Left ventricle myocardium superior (tissue), 1 donor: ENCODE results near the gene KIF24. TPM values are rescaled to one million over a fixed set of nuclear protein-coding genes. Genes with fewer than 3 reads are reported as not detected.

Experiments
- ATAC-seq: fragments of 200-7000 bp; cut with Tn5 transposase; one replicate; pipeline ENCODE4 v1.9.1; 2020; ENCODE audit warnings: mild to moderate bottlenecking, moderate library complexity
- DNase-seq: peaks from one replicate; pipeline ENCODE4 v3.0.0-alpha.2; 2020
- intact Hi-C: fragments of 100-400 bp; cut with micrococcal nuclease; formaldehyde crosslinking; loops from one replicate; pipeline ENCODE4 v1.11.0; 2022
- long read RNA-seq: library from polyadenylated mRNA; unstranded; transcript quantifications from one replicate; pipeline ENCODE4 v2.0.0, GENCODE V29; 2021
- total RNA-seq: library from RNA; stranded (reverse); fragmentation: NEBNext Ultra II Directional; extraction: Animal tissue kit (Norgen Biotek cat#: 25700); gene quantifications from one replicate; pipeline ENCODE4 v1.2.1, GENCODE V29; 2021
- donor health status: DM: no; HTN: yes; CAD: no; lungs with severe emphysema.

The KIF24 gene, protein sequence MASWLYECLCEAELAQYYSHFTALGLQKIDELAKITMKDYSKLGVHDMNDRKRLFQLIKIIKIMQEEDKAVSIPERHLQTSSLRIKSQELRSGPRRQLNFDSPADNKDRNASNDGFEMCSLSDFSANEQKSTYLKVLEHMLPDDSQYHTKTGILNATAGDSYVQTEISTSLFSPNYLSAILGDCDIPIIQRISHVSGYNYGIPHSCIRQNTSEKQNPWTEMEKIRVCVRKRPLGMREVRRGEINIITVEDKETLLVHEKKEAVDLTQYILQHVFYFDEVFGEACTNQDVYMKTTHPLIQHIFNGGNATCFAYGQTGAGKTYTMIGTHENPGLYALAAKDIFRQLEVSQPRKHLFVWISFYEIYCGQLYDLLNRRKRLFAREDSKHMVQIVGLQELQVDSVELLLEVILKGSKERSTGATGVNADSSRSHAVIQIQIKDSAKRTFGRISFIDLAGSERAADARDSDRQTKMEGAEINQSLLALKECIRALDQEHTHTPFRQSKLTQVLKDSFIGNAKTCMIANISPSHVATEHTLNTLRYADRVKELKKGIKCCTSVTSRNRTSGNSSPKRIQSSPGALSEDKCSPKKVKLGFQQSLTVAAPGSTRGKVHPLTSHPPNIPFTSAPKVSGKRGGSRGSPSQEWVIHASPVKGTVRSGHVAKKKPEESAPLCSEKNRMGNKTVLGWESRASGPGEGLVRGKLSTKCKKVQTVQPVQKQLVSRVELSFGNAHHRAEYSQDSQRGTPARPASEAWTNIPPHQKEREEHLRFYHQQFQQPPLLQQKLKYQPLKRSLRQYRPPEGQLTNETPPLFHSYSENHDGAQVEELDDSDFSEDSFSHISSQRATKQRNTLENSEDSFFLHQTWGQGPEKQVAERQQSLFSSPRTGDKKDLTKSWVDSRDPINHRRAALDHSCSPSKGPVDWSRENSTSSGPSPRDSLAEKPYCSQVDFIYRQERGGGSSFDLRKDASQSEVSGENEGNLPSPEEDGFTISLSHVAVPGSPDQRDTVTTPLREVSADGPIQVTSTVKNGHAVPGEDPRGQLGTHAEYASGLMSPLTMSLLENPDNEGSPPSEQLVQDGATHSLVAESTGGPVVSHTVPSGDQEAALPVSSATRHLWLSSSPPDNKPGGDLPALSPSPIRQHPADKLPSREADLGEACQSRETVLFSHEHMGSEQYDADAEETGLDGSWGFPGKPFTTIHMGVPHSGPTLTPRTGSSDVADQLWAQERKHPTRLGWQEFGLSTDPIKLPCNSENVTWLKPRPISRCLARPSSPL (N-terminal part only)
- 0.45 TPM for total RNA-seq
- long read RNA-seq, partial matches to known transcripts, result 1 of 2 reads
- long read RNA-seq, other reads (novel, unspliced or antisense), result 1 of 2 reads

DNA sequence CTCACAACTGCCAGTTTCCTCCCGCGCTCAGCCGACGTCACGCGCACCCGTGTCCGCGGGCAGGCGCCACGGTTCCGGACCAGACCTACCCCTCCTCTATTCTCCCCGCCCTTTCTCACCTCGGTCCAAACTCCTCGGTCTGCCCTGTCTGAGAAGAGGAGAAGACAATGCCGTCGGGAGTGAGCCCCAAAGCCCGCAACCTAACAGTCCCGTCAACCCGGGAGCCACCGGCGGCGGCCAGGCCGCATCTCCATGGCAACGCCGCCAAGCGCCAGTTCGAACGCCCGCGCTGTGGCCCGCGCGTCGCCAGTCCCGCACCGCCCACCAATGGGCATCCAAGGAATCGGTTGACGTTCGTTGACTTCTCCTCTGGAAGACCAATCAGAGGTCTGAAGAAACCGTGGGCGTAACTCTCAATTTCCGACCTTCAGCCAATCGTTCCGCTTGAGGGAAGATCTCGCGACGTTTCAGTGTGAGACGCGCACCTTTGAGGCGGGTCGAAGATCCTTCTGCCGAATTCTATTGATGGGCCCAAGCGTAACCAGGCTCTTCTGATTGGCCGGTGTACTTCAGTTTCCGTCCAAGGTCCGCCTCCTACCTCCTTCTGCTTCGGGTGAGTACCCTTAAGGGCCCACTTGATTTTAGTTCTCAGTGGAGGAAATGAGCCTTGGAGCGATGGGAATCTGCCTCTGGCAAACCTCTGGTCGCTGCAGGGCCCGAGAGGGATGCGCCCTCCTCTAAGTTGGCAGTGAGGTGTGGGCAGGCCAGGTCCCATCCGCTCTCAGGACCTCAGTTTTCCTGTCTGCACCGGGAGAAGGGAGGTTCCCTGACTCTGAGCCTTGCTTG is at the start of gene KIF24, which contains the start of gene NUDT2:
TSS of gene KIF24 (minus strand) at position 282 of the 846 bp plus-strand sequence. CDS start 17,922 bp downstream, outside the sequence.
TSS of gene NUDT2 (plus strand) at position 583 of the 846 bp plus-strand sequence. CDS start 9,471 bp downstream, outside the sequence.
- ATAC-seq, result peak; percentile 97
- intact Hi-C loops, result no loop called here
- peak; percentile 94 for DNase-seq

DNA sequence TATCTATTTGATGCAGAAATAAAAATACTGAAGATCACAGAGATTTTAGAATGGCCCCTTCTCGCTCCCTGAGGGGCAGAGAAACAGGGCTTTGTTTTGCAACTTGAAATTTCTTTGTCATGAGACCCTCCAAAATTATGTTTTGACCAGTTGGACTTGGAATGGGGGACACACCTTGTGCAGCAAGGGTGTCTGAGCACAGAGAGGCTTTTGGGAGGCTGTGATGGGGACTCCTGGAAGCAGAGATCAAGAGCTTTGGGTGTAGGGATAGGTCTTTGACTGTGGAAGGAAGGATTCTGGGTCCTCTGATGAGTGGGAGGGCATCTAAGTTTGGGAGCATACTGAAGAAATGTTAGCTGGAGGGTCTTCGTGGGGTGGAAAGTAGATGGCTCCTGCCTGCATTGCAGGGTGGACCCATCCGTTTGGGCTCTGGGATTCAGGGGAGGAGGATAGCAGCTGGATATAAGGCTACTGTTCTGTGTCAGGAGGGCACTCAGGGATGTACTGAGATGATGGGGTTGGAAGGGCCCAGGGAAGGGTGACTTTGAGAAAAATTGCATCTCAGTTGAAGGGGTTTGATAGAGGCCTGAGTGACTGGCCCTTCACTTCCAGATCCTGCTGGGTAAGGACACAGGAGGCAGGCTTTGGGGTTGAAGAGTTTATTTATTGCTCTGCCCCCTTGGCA is 49.5 kb upstream of the KIF24 start:
- no peak for DNase-seq
- intact Hi-C loops, result loop anchor here (5.0 kb wide), 1 partner anchor 46 kb away; no protein-coding TSS in a partner anchor
- no peak for ATAC-seq

DNA sequence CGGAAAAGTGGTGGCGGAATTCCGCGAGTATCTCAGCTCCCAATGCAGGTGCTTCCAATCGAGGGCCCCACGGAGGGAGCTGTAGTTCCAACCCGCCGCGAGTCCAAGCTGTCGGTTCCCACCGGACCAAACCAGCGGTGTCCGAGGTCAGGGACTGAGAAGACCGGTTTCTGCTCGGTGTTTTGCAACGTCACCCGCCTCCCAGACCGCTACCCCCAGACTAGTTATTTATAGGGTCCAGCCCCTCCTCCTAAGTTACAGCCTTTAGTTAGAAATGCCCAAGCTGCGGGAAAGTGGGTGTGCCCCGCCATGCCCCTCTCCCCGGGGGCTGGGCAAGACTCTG is 48.3 kb upstream of the KIF24 start:
- DNase-seq (peak; percentile 45), ATAC-seq (no peak)
- intact Hi-C loops, result loop anchor here (5.0 kb wide), 1 partner anchor 45 kb away; no protein-coding TSS in a partner anchor

DNA sequence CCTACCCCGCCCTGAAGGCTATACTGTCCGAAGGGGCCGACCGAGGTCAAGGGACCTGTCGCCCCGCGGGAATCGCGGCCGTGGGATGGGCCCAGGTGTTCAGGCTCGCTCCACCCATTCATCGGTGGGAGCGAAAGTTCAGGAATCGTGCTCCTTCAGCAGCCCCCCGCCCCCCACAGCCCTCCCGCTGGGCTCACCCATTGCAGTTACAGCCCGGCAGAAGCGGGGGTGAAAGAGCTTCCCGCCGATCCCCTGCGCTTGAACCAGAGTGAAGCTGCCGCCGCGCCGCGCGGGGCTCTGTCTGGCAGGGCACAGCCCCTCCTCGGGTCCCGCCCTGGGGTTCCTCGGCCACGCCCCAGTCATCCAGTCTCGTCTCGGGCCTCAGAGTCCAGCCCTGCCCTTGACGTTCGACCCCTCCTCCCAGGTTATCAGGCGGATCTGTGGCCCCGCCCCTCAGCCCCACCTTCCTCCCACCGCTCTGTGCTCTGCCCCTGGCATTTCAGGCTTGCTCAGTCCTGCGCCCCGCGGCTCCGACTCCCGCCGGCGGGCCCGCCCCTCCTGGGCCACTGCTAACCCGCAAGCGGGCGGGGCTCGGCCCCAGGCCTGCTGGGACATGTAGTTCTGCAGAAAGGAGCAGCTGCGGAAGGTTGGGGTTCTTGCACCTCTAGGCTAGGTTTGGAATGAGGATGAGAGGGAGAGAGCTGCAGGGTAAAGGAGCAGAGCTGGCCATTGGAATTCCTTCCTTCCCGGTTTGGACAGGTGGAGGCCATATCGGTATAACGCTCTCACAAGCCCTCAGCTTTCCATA is 47.7 kb upstream of the KIF24 start, which contains the start of gene MYORG:
TSS of gene MYORG (minus strand) at position 303 of the 808 bp plus-strand sequence. CDS start 3,955 bp downstream, outside the sequence.
- intact Hi-C loops, result loop anchor here (5.0 kb wide), 1 partner anchor 44 kb away; no protein-coding TSS in a partner anchor
- DNase-seq, result peak; percentile 96
- peak; percentile 80 for ATAC-seq

DNA sequence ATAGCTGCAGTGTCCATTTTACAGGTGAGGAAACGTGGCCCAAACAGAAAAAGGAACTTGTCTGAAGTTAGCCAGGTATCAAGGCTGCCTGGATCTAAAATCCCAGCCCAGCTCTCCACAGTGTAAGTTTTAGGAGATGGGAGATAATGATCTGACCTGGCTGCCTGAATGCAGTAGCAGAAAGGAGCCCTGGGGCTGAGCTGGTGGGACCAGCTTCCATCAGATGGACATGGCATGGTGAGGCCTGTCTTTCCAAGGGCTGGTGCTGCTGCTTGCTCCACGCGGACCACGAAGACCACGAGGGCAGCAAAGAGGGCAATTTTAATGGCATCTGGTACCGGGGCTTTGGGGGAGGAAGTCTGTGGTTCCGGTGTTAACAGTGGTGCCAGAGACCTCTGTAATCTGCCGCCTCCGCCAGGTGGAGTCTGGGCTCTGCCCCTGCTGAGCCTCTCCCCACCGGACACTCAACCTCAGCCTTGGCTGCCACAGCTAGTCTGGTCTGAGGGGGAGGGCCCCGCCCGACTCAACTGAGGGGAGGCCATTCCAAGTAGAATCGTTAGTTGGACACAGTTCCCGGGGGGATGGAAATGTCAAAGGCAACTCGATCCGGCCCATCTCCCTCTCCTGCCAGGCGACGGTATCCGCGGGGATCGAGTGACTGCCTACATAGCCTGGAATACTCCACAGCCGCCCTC is 47.0 kb upstream of the KIF24 start:
- ATAC-seq (peak; percentile 34), DNase-seq (peak; percentile 74)
- intact Hi-C loops, result loop anchor here (5.0 kb wide), 1 partner anchor 44 kb away; no protein-coding TSS in a partner anchor

DNA sequence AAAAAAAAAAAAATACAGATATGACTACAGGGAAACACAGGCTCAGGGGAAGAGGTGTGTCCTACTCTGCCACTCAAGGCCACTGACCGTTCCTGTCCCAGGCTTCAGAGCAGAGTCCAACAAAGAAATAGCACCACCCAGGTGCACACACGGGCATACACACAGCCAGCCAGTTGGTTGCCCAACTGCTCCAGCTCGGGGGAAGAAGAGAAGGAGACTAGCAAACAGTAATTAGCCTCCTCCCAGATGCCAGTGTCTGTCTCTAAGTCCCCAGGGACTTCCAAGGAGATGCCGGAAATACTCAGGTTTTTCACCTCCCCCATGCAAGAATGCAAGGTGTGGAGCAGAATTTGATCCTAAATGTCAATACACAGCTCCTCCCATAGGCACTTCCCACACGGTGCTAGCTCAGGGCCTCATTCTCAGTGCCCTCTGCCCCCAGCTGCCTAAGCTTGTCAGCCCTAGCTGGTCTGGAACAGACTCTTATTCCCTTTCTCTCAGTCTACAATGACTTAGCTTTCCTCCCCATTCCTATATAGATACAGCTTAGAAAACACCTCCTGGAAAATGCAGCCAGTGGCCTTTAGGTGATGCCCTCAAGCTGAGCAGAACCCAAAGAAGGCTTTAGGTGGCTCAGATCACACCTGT is 46.0 kb upstream of the KIF24 start:
- intact Hi-C loops, result loop anchor here (5.0 kb wide), 1 partner anchor 43 kb away; no protein-coding TSS in a partner anchor
- ATAC-seq, result no peak
- DNase-seq, result no peak

DNA sequence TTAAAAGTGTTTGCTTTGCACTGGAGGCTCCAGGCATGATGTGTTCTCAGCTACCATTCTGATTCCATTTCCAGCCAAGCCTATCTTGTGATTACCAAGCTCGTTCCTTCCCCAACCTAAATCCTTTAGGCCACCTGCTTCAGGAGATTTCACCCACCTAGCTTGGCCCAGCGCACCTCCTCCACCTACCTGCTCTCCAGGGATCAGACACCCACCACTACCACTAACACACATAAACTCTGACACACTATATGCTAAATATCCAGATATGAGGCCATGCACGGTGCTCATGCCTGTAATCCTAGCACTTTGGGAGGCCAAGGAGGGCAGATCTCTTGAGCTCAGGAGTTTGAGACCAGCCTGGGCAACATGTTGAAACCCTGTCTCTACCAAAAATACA is 45.3 kb upstream of the KIF24 start:
- intact Hi-C loops, result no loop called here
- ATAC-seq, result no peak
- no peak for DNase-seq

DNA sequence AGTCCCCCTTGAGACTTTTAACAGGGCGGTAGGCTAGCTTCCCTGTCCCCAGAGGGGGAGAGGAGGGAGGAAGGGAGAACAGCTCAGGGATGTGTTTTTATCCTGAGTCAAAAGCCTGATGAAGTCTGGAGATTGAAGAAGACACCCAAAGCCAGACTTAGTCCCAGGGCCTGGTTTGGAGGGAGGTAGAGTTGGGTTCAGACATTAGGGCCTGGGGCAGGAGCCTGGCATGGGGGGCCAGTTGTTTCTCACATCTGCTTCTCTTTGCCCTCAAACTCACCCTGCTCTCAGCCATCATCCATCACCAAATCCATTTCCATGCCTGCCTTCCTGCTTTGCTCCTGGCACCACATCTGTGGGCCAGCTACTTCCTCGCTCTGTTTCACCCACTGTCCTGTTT is 44.7 kb upstream of the KIF24 start:
- no peak for ATAC-seq
- intact Hi-C loops, result no loop called here

DNA sequence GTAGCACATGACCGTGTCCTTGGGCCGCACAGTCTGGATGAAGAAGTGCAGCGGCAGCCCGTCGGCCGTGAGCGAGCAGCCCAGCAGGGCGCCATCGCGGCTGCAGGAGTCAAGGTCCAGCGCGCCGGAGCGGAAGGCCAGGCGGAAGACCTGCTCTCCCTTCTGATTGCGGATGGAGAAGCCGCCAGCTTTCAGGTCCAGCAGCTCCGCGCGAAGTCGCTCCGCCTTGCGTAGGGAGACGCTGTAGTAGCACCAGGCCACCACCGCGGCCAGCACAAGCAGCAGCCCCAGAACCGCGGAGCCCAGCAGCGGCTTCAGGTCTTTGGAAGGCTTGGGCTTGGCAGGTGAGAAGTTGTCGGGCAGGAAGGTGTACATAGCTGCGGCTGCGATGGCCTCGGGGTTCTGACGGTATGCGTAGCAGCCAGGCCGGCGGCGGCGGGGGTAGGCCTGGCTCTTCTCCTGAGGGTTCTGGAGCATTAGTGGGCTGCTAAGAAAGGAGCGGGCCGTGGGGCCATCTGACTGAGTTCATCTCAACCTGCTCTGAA is 43.5 kb upstream of the KIF24 start:
- no peak for ATAC-seq
- intact Hi-C loops, result no loop called here
- DNase-seq, result no peak

More for the DNA sequence above, 44.7 kb upstream of the KIF24 start:
- no peak for DNase-seq

DNA sequence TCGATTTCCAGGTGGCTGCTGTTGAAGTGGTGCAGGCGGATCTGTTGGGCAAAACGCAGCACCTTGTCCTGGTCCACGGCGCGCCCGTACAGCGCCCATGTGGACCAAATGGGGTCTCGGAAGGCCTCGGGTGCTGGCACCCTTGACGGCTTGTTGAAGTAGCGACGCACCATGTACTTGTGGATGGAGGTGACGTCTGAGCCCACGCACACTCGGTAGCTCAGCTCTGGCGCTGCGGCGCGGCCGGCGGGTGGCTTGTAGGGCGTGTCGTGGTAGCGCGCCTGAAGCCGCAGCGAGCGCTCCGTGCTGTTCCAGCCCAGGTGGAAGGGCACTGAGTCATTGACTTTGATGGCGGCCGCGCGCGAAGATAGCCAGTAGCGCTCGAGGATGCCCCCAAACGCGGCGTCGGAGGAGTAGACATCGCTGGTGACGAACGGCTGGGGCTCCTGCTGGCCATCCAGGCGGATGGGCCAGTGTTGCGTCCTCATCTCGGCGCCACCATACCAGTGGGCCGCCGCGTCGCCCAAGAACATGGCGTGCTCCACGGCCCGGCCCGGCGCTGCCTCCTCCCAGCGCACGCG is 42.9 kb upstream of the KIF24 start:
- no peak for DNase-seq

DNA sequence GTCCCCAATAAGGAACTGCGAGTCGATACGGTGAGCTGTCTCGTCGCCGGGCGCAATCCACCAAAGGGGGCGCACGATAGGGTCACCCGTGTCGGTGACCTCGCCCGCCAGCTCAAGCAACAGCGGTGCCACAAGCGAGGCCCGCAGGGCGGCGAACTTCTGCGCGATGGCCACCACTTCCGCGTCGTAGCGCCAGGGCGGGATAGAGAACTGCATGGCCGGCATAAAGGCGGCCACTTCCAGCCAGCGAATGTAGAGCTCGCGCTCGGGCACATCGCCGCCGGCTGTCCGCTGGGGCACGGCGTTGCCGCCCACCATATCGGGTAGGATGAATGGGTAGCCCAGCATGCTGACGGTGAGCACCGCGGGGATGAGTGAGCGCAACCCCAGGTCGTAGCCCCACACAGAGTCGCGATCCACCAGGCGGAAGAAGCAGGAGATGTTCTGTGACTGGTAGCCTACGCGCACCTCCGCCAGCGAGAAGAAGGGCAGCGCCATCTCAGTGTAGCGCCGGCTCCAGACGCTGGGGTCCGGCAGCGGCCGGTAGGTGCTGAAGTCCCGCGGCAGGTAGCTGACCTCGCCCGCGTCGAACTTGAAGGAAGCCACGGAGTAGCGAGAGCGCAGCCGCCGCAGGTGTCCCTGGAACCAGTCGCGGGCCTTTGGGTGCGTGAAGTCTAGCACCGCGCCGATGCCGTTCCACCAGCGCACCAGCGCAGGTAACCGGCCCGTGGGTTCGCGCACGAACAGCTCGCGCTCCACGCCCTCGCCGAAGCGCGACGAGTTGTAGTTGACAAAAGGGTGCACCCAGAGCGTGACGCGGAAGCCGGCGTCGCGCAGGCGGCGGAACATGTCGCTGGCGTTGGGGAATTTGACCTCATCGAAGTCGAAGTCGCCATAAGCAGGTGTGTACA is 42.2 kb upstream of the KIF24 start:
- intact Hi-C loops, result no loop called here
- DNase-seq (no peak), ATAC-seq (no peak)

More for the DNA sequence above, 42.9 kb upstream of the KIF24 start:
- no peak for ATAC-seq
- intact Hi-C loops, result no loop called here

DNA sequence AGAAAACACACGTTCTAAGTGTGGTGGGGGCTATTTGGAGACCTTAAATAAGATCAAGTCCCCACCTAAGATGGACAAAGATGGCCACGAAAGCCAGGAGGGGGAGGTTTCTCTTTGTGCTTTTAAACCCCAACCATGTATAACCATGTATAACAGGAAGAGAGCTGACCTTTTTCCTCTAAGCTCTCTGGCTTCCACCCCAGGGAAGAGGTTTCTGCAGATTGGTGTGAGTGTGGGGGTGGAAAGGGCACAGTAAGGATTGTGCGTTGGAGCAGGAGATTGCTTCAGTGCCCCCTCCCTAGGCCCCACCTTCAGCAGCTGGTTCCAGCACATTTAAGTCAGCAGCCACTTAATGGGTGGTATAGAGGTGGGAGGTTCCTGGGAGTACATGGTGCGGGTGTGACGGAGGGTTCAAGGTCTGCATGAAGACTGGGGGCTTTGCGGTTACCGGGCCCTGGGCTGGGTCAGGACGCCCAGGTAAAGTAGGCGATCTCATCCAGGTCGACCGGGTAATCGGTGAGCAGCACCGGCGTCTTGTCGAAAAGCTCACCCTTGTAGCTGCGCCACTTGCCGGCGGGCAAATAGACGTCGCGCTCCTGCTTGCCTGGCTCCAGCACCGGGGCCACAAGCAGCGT is 41.4 kb upstream of the KIF24 start:
- intact Hi-C loops, result no loop called here
- ATAC-seq (no peak), DNase-seq (no peak)

DNA sequence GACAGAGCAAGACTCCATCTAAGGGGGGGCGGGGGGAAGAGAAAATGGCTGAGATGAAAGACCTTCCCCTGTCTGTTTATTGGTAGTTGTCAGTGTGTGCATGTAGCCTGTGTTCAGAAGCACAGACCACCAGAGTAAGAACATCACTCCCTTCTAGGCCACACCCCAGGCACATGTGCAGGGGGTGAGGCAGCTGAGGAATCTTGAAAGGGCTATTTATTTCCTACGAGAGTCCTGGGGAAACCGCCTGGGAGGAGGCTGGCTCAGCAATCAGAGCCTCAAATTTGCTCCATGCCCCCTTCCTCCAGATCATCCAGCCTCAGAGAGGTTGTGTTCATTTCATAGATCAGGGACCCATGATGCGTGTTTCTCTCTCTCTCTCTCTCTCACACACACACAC is 40.6 kb upstream of the KIF24 start:
- DNase-seq (no peak), ATAC-seq (no peak)
- intact Hi-C loops, result no loop called here
